OCI-LY3 (cell line): Measurements from ENCODE around the gene DEFB108B.
"Not testable (repeated sequence)": the region's sequence is repeated elsewhere in the genome, so short reads cannot be mapped to it uniquely, and the experiment has no call there.

Source experiments
- EZH2phosphoT487 ChIP-seq: fragments of 200-600 bp; shearing (Covaris generic); IDR thresholded peaks from 2 replicates; pipeline ENCODE4 v1.6.1; 2018; ENCODE audit warnings: antibody characterized with exemption, mixed run types, low read depth
- TF ChIP-seq, protein P1 (sequence below): fragments of 200-600, 300-600 bp; sonication (generic); IDR thresholded peaks from 2 replicates; pipeline ENCODE4 v1.5.1; 2014; ENCODE audit warnings: antibody characterized with exemption, low read length, low read depth

DNA sequence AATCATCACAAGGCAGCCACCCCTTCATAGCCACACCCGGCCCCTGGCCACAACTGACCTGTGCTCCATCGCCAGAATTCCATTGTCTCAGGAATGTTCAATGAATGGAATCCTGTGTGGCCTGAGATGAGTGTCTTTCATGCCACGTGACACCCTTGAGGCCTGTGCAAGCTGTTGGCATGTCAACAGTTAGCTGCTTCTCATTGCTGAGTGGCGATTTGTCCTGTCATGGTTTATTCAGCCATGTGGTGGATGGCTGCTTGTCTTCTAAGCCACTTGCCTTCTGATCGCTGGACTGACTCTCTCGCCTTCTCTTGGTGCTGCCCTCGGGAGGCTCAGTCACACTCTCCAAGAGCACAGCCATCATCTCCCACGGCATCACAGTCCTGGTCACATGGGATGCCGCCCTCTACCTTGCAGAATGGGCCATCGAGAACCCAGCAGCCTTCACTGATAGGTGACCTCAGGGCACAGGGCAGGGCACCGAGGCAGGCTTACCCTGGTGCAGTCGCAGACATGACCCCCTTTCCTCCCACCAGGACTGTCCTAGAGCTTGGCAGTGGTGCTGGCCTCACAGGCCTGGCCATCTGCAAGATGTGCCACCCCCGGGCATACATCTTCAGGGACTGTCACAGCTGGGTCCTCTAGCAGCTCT lies 38.5 kb upstream of the DEFB108B start:
- TF ChIP-seq, protein P1, sequence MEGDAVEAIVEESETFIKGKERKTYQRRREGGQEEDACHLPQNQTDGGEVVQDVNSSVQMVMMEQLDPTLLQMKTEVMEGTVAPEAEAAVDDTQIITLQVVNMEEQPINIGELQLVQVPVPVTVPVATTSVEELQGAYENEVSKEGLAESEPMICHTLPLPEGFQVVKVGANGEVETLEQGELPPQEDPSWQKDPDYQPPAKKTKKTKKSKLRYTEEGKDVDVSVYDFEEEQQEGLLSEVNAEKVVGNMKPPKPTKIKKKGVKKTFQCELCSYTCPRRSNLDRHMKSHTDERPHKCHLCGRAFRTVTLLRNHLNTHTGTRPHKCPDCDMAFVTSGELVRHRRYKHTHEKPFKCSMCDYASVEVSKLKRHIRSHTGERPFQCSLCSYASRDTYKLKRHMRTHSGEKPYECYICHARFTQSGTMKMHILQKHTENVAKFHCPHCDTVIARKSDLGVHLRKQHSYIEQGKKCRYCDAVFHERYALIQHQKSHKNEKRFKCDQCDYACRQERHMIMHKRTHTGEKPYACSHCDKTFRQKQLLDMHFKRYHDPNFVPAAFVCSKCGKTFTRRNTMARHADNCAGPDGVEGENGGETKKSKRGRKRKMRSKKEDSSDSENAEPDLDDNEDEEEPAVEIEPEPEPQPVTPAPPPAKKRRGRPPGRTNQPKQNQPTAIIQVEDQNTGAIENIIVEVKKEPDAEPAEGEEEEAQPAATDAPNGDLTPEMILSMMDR: not testable (repeated sequence)
- TF ChIP-seq EZH2phosphoT487: not testable (repeated sequence)
